Caco-2 (cell line): Measurements from ENCODE around the gene G6PC3. TPM values are rescaled to one million over a fixed set of nuclear protein-coding genes. Genes with fewer than 3 reads are reported as not detected.
A peak's percentile ranks its signal among the peaks of the same experiment; 100 is the strongest.

ENCODE experiments used
- BruUV-seq: library from RNA; stranded (reverse); fragments of 400-500 nt; replicated peaks from 2 replicates; lab custom pipeline; 2021; lab: Mats Ljungman, UMichigan
- CTCF ChIA-PET: fragments of 300-600 bp; sonication (Branson Sonifier 250); formaldehyde crosslinking; loops from one replicate; lab custom pipeline; 2022; ENCODE audit warnings: antibody characterized with exemption; lab: Charles Lee
- POLR2A ChIA-PET: fragments of 300-600 bp; sonication (Branson Sonifier 250); formaldehyde crosslinking; loops from one replicate; lab custom pipeline; 2022; ENCODE audit warnings: antibody characterized with exemption; lab: Charles Lee
- DNase-seq, 2 experiments: peaks; one replicate each; pipeline versions ENCODE4 v3.0.0 to v3.0.0-alpha.2; 2020 to 2022
- H3K27me3 ChIP-seq: replicated peaks from 2 replicates; pipeline ENCODE4 v1.6.0; 2011; ENCODE audit warnings: low read length; ENCODE audit not compliant: control insufficient read depth, insufficient read depth
- H3K36me3 ChIP-seq: 2 replicates; pipeline ENCODE4 v1.5.1; 2011; ENCODE audit warnings: low read length; ENCODE audit not compliant: control insufficient read depth, insufficient read depth
- H3K4me1 ChIP-seq: fragments of 250-450 bp; sonication (Bioruptor Pico); 2 replicates; pipeline ENCODE4 v1.5.1; 2020; ENCODE audit warnings: mild to moderate bottlenecking
- H3K4me3 ChIP-seq: 2 replicates; pipeline ENCODE4 v1.5.1; 2011; ENCODE audit warnings: low read depth, mild to moderate bottlenecking, control low read depth, low read length
- H3K9me3 ChIP-seq: fragments of 250-450 bp; sonication (Bioruptor Pico); 2 replicates; pipeline ENCODE4 v1.5.1; 2020; ENCODE audit warnings: mild to moderate bottlenecking, moderate library complexity
- H3K27ac Mint-ChIP-seq: one replicate; pipeline ENCODE4 v1.8.0; 2022; ENCODE audit warnings: mixed read lengths; ENCODE audit not compliant: unreplicated experiment
- H3K27me3 Mint-ChIP-seq: one replicate; pipeline ENCODE4 v1.8.0; 2022; ENCODE audit warnings: mixed read lengths; ENCODE audit not compliant: insufficient read depth, unreplicated experiment
- H3K36me3 Mint-ChIP-seq: one replicate; pipeline ENCODE4 v1.8.0; 2022; ENCODE audit warnings: mild to moderate bottlenecking, mixed read lengths; ENCODE audit not compliant: insufficient read depth, unreplicated experiment
- H3K4me1 Mint-ChIP-seq: one replicate; pipeline ENCODE4 v1.8.0; 2022; ENCODE audit warnings: low read depth, mixed read lengths; ENCODE audit not compliant: unreplicated experiment
- H3K4me3 Mint-ChIP-seq: one replicate; pipeline ENCODE4 v1.8.0; 2022; ENCODE audit warnings: mild to moderate bottlenecking, moderate library complexity, mixed read lengths; ENCODE audit not compliant: unreplicated experiment
- H3K9me3 Mint-ChIP-seq: one replicate; pipeline ENCODE4 v1.8.0; 2022; ENCODE audit warnings: mixed read lengths; ENCODE audit not compliant: unreplicated experiment
- intact Hi-C: fragments of 100-400 bp; cut with micrococcal nuclease; formaldehyde crosslinking; loops from one replicate; pipeline ENCODE4 v1.10.0; 2022; ENCODE audit not compliant: unreplicated experiment
- total RNA-seq: library from RNA; stranded (reverse); gene quantifications from 2 replicates; pipeline ENCODE4 v1.2.3, GENCODE V29; 2022
- TF ChIP-seq, protein P1 (sequence below), 2 experiments: fragments of 200-600 bp in 1 of 2; IDR thresholded peaks; 1 replicate in 1 of 2; 2 replicates in 1 of 2; pipeline versions ENCODE4 v1.5.1 to v1.8.0; 2011 to 2022; ENCODE audit warnings: antibody characterized with exemption in 1 of 2, control low read depth in 1 of 2, inconsistent platforms in 1 of 2, low read depth in 1 of 2, low read length in 1 of 2, mild to moderate bottlenecking in 1 of 2, moderate library complexity in 1 of 2; ENCODE audit not compliant: insufficient read depth in 1 of 2, severe bottlenecking in 1 of 2, unreplicated experiment in 1 of 2

G6PC3 gene
- total RNA-seq, 1 experiment from 2014 or later: 60.1 TPM

DNA sequence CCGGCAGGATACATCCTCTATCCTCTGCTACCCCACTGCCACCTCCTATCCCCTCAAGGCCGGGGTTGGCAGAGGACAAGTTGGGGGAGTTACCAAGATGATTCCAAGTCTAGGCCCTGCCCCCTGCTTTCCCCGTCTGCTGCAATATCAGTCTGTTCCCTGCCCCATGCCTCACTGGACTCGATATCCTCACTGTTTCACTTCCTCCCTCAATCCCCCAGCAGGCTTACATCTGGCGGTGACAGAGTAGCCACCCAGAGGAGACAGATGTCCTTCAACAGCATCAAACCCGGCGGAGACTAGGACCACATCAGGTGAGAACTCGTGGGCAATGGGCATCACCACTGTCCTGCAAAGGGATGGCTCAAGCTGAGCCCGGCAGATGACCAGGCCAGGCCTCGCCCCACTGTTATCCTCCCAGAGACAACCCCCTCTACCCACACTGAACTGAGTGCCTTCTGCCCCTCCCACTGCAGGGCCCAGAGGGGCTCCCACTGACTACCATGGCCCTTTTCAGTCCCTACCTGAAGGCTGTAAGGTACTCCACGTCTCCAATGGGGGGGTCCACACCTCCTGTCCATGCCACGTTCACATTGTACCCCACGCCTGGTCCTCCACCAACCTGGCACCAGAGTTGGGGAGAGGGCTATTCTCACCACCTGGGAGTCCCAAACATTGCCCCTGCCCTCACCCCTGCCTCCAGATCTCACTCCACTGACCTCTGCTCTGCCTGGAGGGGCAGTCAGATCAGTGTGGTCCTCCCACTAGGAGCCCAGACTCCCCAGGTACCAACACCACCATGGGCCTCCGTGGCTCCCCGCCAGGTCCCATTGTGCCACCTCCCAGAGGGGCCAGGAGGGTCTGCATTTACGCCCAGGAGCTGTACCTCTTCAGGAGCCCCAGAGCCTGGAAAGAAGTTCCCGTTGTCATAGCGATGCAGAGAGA lies 9.6 kb downstream of the G6PC3 start:
- Mint-ChIP-seq H3K9me3 (no peaks in the 10 kb centered on the region), H3K4me3 (no peak overlapping the region), H3K36me3 (peaks cover 32% of the 10 kb centered on the region), H3K27me3 (no peaks in the 10 kb centered on the region), H3K4me1 (no peaks in the 10 kb centered on the region), H3K27ac (peak overlapping the region; percentile 57)
- no peaks in the 10 kb centered on the region for H3K9me3 ChIP-seq
- no peak for DNase-seq
- intact Hi-C loops: no loop called here
- ChIA-PET POLR2A (no interaction called here), CTCF (interaction anchor here (1.1 kb wide), 1 partner anchor 88 kb away, joined by 4 read pairs; no protein-coding TSS in a partner anchor)
- no peaks in the 10 kb centered on the region for H3K4me1 ChIP-seq
- H3K27me3 ChIP-seq: no peaks in the 10 kb centered on the region
- H3K4me3 ChIP-seq: no peak overlapping the region
- no TSS peak for BruUV-seq
- TF ChIP-seq, protein P1, sequence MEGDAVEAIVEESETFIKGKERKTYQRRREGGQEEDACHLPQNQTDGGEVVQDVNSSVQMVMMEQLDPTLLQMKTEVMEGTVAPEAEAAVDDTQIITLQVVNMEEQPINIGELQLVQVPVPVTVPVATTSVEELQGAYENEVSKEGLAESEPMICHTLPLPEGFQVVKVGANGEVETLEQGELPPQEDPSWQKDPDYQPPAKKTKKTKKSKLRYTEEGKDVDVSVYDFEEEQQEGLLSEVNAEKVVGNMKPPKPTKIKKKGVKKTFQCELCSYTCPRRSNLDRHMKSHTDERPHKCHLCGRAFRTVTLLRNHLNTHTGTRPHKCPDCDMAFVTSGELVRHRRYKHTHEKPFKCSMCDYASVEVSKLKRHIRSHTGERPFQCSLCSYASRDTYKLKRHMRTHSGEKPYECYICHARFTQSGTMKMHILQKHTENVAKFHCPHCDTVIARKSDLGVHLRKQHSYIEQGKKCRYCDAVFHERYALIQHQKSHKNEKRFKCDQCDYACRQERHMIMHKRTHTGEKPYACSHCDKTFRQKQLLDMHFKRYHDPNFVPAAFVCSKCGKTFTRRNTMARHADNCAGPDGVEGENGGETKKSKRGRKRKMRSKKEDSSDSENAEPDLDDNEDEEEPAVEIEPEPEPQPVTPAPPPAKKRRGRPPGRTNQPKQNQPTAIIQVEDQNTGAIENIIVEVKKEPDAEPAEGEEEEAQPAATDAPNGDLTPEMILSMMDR (IDR thresholded peaks at IDR 0.05; ENCODE audit: insufficient read depth in 1 of 2, low read depth in 1 of 2, low read length in 1 of 2, severe bottlenecking in 1 of 2, unreplicated experiment in 1 of 2): no peak
- peaks cover 4% of the 10 kb centered on the region for H3K36me3 ChIP-seq

DNA sequence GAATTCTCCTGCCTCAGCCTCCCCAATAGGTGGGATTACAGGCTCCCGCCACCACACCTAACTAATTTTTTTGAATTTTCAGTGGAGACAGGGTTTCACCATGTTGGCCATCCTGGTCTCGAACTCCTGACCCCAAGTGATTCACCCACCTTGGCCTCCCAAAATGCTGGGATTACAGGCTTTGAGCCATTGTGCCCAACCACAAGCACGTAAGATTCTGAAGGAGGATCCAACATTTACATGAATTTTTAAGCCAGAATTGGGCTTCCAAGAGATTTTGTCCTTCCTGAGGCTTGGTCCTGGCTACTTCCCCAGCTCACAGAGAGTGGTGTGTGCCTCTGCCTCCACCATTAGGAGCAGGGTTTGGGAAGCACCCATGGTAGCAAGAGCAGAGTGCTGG lies 11.1 kb downstream of the G6PC3 start:
- Mint-ChIP-seq H3K27ac (no peak overlapping the region), H3K9me3 (no peaks in the 10 kb centered on the region), H3K4me3 (no peak overlapping the region), H3K4me1 (peaks cover 8% of the 10 kb centered on the region), H3K36me3 (peaks cover 26% of the 10 kb centered on the region), H3K27me3 (no peaks in the 10 kb centered on the region)
- Histone ChIP-seq H3K9me3 (no peaks in the 10 kb centered on the region), H3K36me3 (no peaks in the 10 kb centered on the region; the same call in 1 of the 2 replicates), H3K4me3 (no peak overlapping the region), H3K27me3 (no peaks in the 10 kb centered on the region), H3K4me1 (peaks cover 13% of the 10 kb centered on the region)
- no TSS peak for BruUV-seq
- ChIA-PET POLR2A (no interaction called here), CTCF (interaction anchor here (2.7 kb wide), 1 partner anchor 87 kb away, joined by 25 read pairs; no protein-coding TSS in a partner anchor)
- DNase-seq: no peak
- TF ChIP-seq, protein P1 (IDR thresholded peaks at IDR 0.05; ENCODE audit: insufficient read depth in 1 of 2, low read depth in 1 of 2, low read length in 1 of 2, severe bottlenecking in 1 of 2, unreplicated experiment in 1 of 2): no peak
- intact Hi-C loops: no loop called here

DNA sequence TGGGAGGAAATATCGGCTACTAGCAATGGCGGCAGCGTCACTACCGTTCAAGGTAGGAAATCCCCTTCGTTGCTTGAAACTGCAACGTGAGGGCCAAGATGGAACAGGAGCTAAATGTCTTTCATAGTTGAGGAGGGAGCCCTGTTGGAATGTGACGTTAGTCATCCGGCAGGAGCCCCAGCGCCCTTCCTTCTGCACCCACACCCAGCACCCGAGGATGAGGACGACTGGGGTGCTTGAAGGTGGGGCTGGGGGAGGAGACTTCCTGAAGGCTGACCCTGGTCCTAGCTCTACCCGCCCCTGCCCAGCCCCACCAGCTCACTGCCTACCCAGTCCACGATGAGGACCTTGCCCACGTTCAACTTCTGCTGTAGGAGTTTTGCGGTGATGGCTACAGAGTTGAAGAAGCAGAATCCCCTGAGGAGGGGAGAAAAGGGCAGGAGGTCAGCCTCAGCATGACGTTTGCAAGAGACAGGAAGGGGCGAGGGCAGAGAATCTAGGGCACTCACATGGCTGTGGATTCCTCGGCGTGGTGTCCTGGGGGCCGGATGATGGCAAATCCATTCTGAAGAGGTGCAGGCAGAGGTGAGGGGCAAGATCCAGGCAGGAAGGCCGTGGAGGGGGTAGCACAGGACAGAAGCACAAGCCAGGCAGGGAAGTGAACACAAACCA lies 11.9 kb downstream of the G6PC3 start:
- no peaks in the 10 kb centered on the region for H3K27me3 ChIP-seq
- ChIA-PET POLR2A (no interaction called here), CTCF (interaction anchor here (2.7 kb wide), 2 partner anchors 34 to 86 kb away, joined by 25 to 38 read pairs; no protein-coding TSS in a partner anchor)
- H3K4me1 ChIP-seq: peaks cover 18% of the 10 kb centered on the region
- H3K9me3 ChIP-seq: no peaks in the 10 kb centered on the region
- no TSS peak for BruUV-seq
- Mint-ChIP-seq H3K27me3 (no peaks in the 10 kb centered on the region), H3K4me1 (peaks cover 14% of the 10 kb centered on the region), H3K27ac (no peak overlapping the region), H3K36me3 (peaks cover 33% of the 10 kb centered on the region), H3K9me3 (no peaks in the 10 kb centered on the region), H3K4me3 (no peak overlapping the region)
- H3K36me3 ChIP-seq: no peaks in the 10 kb centered on the region; the same call in 1 of the 2 replicates
- DNase-seq: no peak
- TF ChIP-seq, protein P1 (IDR thresholded peaks at IDR 0.05; ENCODE audit: insufficient read depth in 1 of 2, low read depth in 1 of 2, low read length in 1 of 2, severe bottlenecking in 1 of 2, unreplicated experiment in 1 of 2): no peak
- no peak overlapping the region for H3K4me3 ChIP-seq
- intact Hi-C loops: no loop called here
